ENCODE results near the gene PTPRK.

- TF ChIP-seq, protein P1, sequence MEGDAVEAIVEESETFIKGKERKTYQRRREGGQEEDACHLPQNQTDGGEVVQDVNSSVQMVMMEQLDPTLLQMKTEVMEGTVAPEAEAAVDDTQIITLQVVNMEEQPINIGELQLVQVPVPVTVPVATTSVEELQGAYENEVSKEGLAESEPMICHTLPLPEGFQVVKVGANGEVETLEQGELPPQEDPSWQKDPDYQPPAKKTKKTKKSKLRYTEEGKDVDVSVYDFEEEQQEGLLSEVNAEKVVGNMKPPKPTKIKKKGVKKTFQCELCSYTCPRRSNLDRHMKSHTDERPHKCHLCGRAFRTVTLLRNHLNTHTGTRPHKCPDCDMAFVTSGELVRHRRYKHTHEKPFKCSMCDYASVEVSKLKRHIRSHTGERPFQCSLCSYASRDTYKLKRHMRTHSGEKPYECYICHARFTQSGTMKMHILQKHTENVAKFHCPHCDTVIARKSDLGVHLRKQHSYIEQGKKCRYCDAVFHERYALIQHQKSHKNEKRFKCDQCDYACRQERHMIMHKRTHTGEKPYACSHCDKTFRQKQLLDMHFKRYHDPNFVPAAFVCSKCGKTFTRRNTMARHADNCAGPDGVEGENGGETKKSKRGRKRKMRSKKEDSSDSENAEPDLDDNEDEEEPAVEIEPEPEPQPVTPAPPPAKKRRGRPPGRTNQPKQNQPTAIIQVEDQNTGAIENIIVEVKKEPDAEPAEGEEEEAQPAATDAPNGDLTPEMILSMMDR (IDR thresholded peaks at IDR 0.05; ENCODE audit: low read depth, low read length), result no peak
- no peak for TF ChIP-seq EZH2phosphoT487 (IDR thresholded peaks at IDR 0.05; ENCODE audit: low read depth)
Measured at GRCh38 chr6:128455959-128456358, 64.4 kb downstream of the PTPRK start.

Measured in OCI-LY3 (cell line).